Adipocyte (in vitro differentiated cells): ENCODE measurements around the gene PARVB.

ENCODE experiments used
- DNase-seq: peaks from one replicate; pipeline ENCODE4 v3.0.0-alpha.2; 2015; ENCODE audit warnings: low read depth
- H3K27me3 ChIP-seq: replicated peaks from 2 replicates; pipeline ENCODE4 v1.7.0; 2013; ENCODE audit warnings: mild to moderate bottlenecking, low read length, moderate library complexity; ENCODE audit not compliant: control insufficient read depth, insufficient read depth
- H3K36me3 ChIP-seq: 2 replicates; pipeline ENCODE4 v1.7.0; 2013; ENCODE audit warnings: low read length, mild to moderate bottlenecking, moderate library complexity; ENCODE audit not compliant: control insufficient read depth, insufficient read depth, severe bottlenecking
- H3K4me1 ChIP-seq: 2 replicates; pipeline ENCODE4 v1.7.0; 2013; ENCODE audit warnings: mild to moderate bottlenecking, low read length, moderate library complexity; ENCODE audit not compliant: control insufficient read depth, insufficient read depth
- H3K4me3 ChIP-seq: 2 replicates; pipeline ENCODE4 v1.7.0; 2013; ENCODE audit warnings: mild to moderate bottlenecking, low read length, moderate library complexity
- H3K9ac ChIP-seq: 2 replicates; pipeline ENCODE4 v1.7.0; 2013; ENCODE audit warnings: mild to moderate bottlenecking, low read length, moderate library complexity
- H3K9me3 ChIP-seq: 2 replicates; pipeline ENCODE4 v1.7.0; 2013; ENCODE audit warnings: mild to moderate bottlenecking, low read length, moderate library complexity; ENCODE audit not compliant: control insufficient read depth

PARVB gene

DNA sequence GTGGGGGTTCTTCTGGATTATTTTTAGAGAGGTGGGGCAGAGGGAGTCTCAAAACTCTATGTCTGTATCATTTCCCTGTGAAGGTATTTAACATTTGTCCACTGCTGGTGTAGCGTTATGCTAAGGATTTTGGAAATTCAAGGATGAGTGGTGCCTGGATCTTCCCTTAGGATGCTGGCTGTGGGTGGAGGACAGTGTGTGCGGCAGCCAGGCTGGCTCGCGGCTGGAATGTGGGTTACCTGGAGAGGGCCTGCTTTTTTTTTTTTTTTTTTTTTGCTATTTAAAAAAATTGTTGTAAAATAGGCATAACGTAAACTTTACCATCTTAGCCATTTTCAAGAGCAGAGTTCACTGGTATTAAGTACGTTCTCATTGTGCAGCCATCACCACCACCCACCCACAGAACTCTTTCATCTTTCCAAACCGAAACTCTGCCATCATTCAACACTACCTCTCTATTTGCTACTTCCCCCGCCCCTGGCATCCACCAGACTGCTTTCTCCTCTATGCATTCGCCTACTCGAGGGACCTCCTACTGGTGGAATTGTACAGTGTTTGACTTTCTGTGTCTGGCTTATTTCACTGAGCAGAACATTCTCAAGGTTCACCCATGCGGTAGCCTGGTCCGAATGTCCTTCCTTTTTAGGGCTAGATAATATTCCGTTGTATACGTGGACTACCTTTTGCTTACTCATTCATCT, 67.1 kb downstream of the PARVB start:
- Histone ChIP-seq H3K27me3 (no peaks in the 10 kb centered on the region), H3K36me3 (peaks cover 14% of the 10 kb centered on the region), H3K4me1 (peaks cover 12% of the 10 kb centered on the region), H3K9me3 (no peaks in the 10 kb centered on the region), H3K9ac (no peak overlapping the region), H3K4me3 (no peak overlapping the region)
- DNase-seq = peak; percentile 15

GRCh38 chr22:44091751-44092150, 67.6 kb downstream of the PARVB start:
- H3K4me1 ChIP-seq = peaks cover 6% of the 10 kb centered on the region
- no peak overlapping the region for H3K4me3 ChIP-seq
- H3K9me3 ChIP-seq = no peaks in the 10 kb centered on the region
- peaks cover 19% of the 10 kb centered on the region for H3K36me3 ChIP-seq
- no peak for DNase-seq
- no peak overlapping the region for H3K9ac ChIP-seq
- no peaks in the 10 kb centered on the region for H3K27me3 ChIP-seq

- H3K9ac ChIP-seq = no peak overlapping the region
- H3K36me3 ChIP-seq = peaks cover 27% of the 10 kb centered on the region
These were observed 68.6 kb downstream of the PARVB start for GRCh38 chr22:44092636-44093220.

DNA sequence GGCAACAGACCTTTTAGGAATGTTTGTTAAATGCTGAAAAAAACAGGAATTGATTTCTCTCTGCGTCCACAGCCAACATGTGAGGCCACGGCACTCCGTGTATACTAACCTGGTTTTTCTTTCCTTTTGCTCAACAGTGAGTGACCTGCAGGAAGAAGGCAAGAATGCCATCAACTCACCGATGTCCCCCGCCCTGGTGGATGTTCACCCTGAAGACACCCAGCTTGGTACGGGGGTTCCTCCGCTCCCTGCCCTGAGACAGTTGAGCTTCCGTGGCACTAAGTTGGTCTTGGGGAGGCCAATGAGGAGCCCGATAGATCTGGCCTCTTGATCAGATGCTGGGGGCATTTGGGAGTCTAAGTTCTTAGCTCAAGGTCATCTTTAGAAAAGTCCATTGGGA, 69.7 kb downstream of the PARVB start:
- H3K9me3 ChIP-seq = no peaks in the 10 kb centered on the region
- no peak overlapping the region for H3K9ac ChIP-seq
- peaks cover 4% of the 10 kb centered on the region for H3K4me1 ChIP-seq
- no peak overlapping the region for H3K4me3 ChIP-seq
- H3K36me3 ChIP-seq = peaks cover 27% of the 10 kb centered on the region
- no peaks in the 10 kb centered on the region for H3K27me3 ChIP-seq
- DNase-seq = no peak

More at GRCh38 chr22:44092636-44093220, 68.6 kb downstream of the PARVB start:
- Histone ChIP-seq H3K4me3 (no peak overlapping the region), H3K27me3 (no peaks in the 10 kb centered on the region), H3K4me1 (peaks cover 4% of the 10 kb centered on the region), H3K9me3 (no peaks in the 10 kb centered on the region)
- no peak for DNase-seq

- Histone ChIP-seq H3K9ac (no peak overlapping the region), H3K27me3 (no peaks in the 10 kb centered on the region), H3K4me3 (no peak overlapping the region), H3K9me3 (no peaks in the 10 kb centered on the region), H3K4me1 (no peaks in the 10 kb centered on the region), H3K36me3 (peaks cover 27% of the 10 kb centered on the region)
- DNase-seq = no peak
These were observed 70.7 kb downstream of the PARVB start for GRCh38 chr22:44094751-44095302.

GRCh38 chr22:44096736-44097135, 72.6 kb downstream of the PARVB start:
- Histone ChIP-seq H3K4me3 (no peak overlapping the region), H3K4me1 (no peaks in the 10 kb centered on the region), H3K36me3 (peaks cover 27% of the 10 kb centered on the region), H3K9ac (no peak overlapping the region), H3K27me3 (no peaks in the 10 kb centered on the region), H3K9me3 (no peaks in the 10 kb centered on the region)
- no peak for DNase-seq

DNA sequence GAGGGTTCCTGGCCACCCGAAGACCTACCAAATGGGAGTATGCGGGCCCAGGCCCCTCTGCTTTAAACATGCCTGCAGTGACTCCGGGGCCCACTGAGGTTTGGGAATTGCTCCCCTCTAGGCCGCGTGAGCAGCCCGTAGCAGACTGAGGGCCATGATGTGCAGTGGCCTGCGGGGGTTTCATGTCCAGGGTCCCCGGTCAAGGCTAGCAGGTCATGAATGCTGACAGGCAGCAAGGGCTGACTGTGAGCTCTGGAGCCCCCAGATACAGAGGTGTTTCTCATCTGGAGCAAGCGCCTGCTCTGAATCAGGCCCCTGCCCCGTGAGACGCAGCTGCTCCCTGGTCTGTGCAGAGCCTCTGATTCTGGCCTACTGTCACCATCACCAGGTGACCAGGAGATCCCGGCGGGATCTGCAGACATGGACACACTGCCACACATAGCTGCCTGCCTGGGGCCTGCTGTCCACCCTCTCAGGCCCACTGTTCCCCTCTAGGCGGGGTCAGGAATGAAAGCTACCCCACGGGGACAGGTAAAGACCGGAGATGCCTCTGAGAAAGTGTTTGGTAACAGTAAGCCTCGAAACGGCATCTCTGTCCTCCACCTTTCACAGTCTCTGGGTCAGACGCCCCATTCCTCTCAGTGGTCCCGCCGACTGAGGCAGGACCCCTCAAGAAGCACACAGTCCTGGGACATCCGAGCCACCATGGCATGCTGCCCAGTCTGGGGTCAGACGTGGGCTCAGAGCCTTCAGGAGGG, 73.3 kb downstream of the PARVB start:
- Histone ChIP-seq H3K9me3 (peaks cover 4% of the 10 kb centered on the region), H3K9ac (no peak overlapping the region), H3K4me3 (no peak overlapping the region), H3K4me1 (no peaks in the 10 kb centered on the region), H3K27me3 (no peaks in the 10 kb centered on the region), H3K36me3 (peaks cover 33% of the 10 kb centered on the region)
- no peak for DNase-seq

GRCh38 chr22:44098021-44098739, 74.1 kb downstream of the PARVB start:
- DNase-seq = no peak
- H3K4me3 ChIP-seq = no peak overlapping the region
- H3K4me1 ChIP-seq = no peaks in the 10 kb centered on the region
- no peaks in the 10 kb centered on the region for H3K27me3 ChIP-seq
- peaks cover 4% of the 10 kb centered on the region for H3K9me3 ChIP-seq
- peaks cover 31% of the 10 kb centered on the region for H3K36me3 ChIP-seq
- no peak overlapping the region for H3K9ac ChIP-seq

DNA sequence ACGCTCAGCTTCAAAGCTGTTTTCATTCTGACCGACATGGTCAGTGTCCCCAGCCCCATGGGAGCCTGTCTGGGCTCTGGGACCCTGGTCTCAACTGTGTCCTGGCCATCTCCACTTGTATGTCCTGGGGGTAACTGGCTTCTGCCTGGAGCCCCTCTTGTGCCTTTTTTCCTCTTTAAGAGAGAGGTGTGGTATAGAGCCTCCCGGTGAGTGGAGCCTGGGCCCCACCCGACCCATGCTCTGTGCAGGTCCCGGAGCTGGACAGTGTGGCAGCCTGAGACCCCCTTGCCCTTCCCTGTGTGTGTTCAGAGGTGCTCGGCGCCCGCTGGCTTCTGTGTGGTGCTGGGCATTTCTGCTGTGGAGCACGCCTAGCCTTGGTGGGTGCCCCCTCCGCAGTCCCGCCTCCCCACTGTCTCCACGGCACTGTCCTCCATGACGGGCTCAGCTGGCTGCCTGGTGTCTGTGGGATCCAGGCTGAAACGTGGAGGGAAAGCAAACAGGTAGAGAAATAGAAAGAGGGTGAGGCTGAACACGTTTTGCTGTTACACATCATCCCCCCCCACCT, 74.9 kb downstream of the PARVB start:
- Histone ChIP-seq H3K4me1 (no peaks in the 10 kb centered on the region), H3K9me3 (peaks cover 4% of the 10 kb centered on the region), H3K36me3 (peaks cover 40% of the 10 kb centered on the region), H3K27me3 (no peaks in the 10 kb centered on the region), H3K9ac (no peak overlapping the region), H3K4me3 (no peak overlapping the region)
- no peak for DNase-seq

- DNase-seq = no peak
- Histone ChIP-seq H3K9ac (no peak overlapping the region), H3K36me3 (peaks cover 43% of the 10 kb centered on the region)
These were observed 75.6 kb downstream of the PARVB start for GRCh38 chr22:44099696-44100095.

More at GRCh38 chr22:44099696-44100095, 75.6 kb downstream of the PARVB start:
- no peaks in the 10 kb centered on the region for H3K27me3 ChIP-seq
- H3K4me3 ChIP-seq = no peak overlapping the region
- H3K4me1 ChIP-seq = no peaks in the 10 kb centered on the region
- H3K9me3 ChIP-seq = peaks cover 4% of the 10 kb centered on the region
